Heart left ventricle (tissue), 13 donors: ENCODE measurements around the gene PCDHGA3.

Source experiments
- CTCF ChIP-seq, 12 donors: fragments of 200-600 bp; sonication (generic) in 4 of 12; IDR thresholded peaks; one replicate each; pipeline versions ENCODE4 v1.5.0 to v1.8.0; 2018 to 2022; ENCODE audit warnings: antibody characterized with exemption in 12 of 12, mild to moderate bottlenecking in 5 of 12
- POLR2A ChIP-seq, 2 donors: fragments of 450-650 bp; IDR thresholded peaks; one replicate each; pipeline ENCODE4 v1.6.1; 2017; ENCODE audit warnings: antibody characterized with exemption in 2 of 2, mild to moderate bottlenecking in 2 of 2, moderate library complexity in 2 of 2
- donor health status: ischemic (EF 13 %, LVEDD 7.1; RV severe dilation, severe dysfunction).
- donor health status: DM: no; HTN: yes; CAD: no.
- donor health status: DM: no; HTN: no; CAD: no.
- donor health status: ischemic (EF 25% LVEDD 6.9; RV normal size, moderate dysfunction).
- donor health status: ischemic (EF 25% LVEDD 5.7; RV mildly dilated, moderate dysfunction).
- donor health status: ischemic (EF 35%, LVEDD 5.7; RV mildly dilated, moderate dysfunction).
- donor health status: nonischemic (EF 11% LVEDD 7.7; RV severe dilation, severe dysfunction).
- donor health status: DM: yes; HTN: yes; CAD: no.
- donor health status: PGD.
- donor health status: ischemic (EF 29% LVEDD 5.4; RV normal size, mild dysfunction).
- donor health status: nonischemic (EF 23%, LVEDD 6.1; RV moderate dilation, normal function).

- peak; percentile 37 to 71 (median 56) for TF ChIP-seq CTCF (IDR thresholded peaks at IDR 0.05)
- peak in 1 of 2 donors; percentile 50 for TF ChIP-seq POLR2A (IDR thresholded peaks at IDR 0.05)
Measured at GRCh38 chr5:141326088-141326854, 17.4 kb upstream of the PCDHGA3 start.
